ENCODE data around the gene COL15A1.

DNA sequence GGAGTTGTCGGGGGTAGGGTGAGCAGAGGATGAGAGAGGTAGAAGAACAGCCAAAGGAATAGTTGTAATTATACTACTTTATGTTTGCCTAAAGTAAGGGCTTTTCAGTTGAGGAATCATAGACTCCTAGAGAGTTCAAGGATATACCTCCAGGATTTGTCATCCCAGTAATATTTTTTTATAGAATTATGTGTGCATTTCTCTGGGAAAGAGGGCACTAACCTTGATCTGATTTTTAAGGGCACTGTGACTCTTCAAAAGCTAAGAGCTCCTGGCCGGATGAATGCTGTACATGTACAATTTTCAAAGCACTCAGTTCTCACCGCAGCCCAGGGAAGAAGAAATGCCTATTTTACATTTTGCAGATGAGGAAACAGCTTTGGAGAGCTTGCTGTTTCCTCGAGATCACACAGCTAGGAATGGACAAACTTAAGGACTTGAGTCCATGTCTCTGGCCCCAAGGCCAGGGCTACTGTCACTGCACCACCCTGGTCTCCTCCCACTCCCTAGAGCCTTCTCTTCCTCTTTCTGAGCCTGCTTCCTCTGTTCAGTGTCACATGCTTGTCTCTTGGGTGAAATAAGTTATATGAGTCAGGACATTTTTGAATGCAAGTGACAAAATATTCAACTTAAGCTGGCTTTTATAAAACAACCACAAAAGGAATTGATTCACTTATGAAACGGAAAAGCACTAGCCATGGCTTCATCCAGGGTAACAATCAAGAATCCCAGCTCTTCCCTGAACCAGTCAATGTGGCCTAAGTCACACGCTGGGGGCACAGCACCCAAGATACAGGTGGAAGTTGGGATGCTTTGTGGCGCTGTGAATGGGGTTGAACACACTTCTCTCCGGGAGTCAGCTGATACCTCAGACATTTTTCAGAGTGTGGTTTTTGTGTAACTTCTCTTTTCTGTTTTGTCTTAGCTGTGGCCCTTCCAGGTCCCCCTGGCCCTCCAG is 115.5 kb downstream of the COL15A1 start:
- TF ChIP-seq POLR2A (IDR thresholded peaks at IDR 0.05) (no peak), CTCF (IDR thresholded peaks at IDR 0.05) (no peak)

Data from Peyer's patch (tissue), 4 donors.